H1 (cell line): ENCODE measurements around the gene ADA.

Experiments used
- CHD1 ChIP-seq: IDR thresholded peaks from 2 replicates; pipeline ENCODE4 v1.6.1; 2012; ENCODE audit warnings: low read depth, low read length, improper control_type of control experiment
- E2F6 ChIP-seq: IDR thresholded peaks from 2 replicates; pipeline ENCODE4 v1.6.1; 2012; ENCODE audit warnings: inconsistent platforms
- EZH2 ChIP-seq: fragments of 200-600 bp; sonication (generic); IDR thresholded peaks from 2 replicates; pipeline ENCODE4 v1.7.1; 2012; ENCODE audit warnings: low read depth, mild to moderate bottlenecking, moderate library complexity, low read length, inconsistent platforms; ENCODE audit not compliant: severe bottlenecking
- FOSL1 ChIP-seq: IDR thresholded peaks from 2 replicates; pipeline ENCODE4 v1.6.1; 2011; ENCODE audit warnings: mild to moderate bottlenecking, low read depth, low read length, moderate library complexity; ENCODE audit not compliant: insufficient read depth
- HDAC2 ChIP-seq, 2 experiments: fragments of 300-600 bp in 1 of 2; sonication (generic) in 1 of 2; IDR thresholded peaks; 2 replicates each; pipeline ENCODE4 v1.6.1; 2011 to 2012; ENCODE audit warnings: low read depth in 2 of 2, low read length in 2 of 2, mild to moderate bottlenecking in 2 of 2, moderate library complexity in 2 of 2, borderline replicate concordance in 1 of 2, inconsistent platforms in 1 of 2
- POLR2A ChIP-seq, 2 experiments: IDR thresholded peaks; 1 replicate in 1 of 2; 2 replicates in 1 of 2; pipeline ENCODE4 v1.6.1; 2011; ENCODE audit warnings: low read depth in 2 of 2, low read length in 2 of 2, mild to moderate bottlenecking in 2 of 2; ENCODE audit errors: control extremely low read depth in 1 of 2
- POLR2AphosphoS5 ChIP-seq: IDR thresholded peaks from 2 replicates; pipeline ENCODE4 v1.6.1; 2011; ENCODE audit warnings: low read depth, low read length
- RAD21 ChIP-seq, 2 experiments: IDR thresholded peaks in 1 of 2; conservative IDR thresholded peaks in 1 of 2; 2 replicates each; pipeline ENCODE4 v1.6.1; 2011; ENCODE audit warnings: low read depth in 2 of 2, low read length in 2 of 2, improper control_type of control experiment in 1 of 2, inconsistent platforms in 1 of 2, mild to moderate bottlenecking in 1 of 2, moderate library complexity in 1 of 2
- RFX5 ChIP-seq: IDR thresholded peaks from 2 replicates; pipeline ENCODE4 v1.6.1; 2011; ENCODE audit warnings: low read depth, low read length, improper control_type of control experiment, borderline replicate concordance
- RNF2 ChIP-seq: fragments of 200-900, 300-1000 bp; sonication (generic); IDR thresholded peaks from 2 replicates; pipeline ENCODE4 v1.7.1; 2016; ENCODE audit warnings: borderline replicate concordance, low read depth, mild to moderate bottlenecking, antibody characterized with exemption, low read length; ENCODE audit not compliant: poor library complexity, severe bottlenecking; ENCODE audit errors: missing control alignments
- SP1 ChIP-seq: IDR thresholded peaks from 2 replicates; pipeline ENCODE4 v1.6.1; 2011; ENCODE audit warnings: low read depth, low read length
- USF2 ChIP-seq: IDR thresholded peaks from 2 replicates; pipeline ENCODE4 v1.6.1; 2011; ENCODE audit warnings: low read length, improper control_type of control experiment
- YY1 ChIP-seq: IDR thresholded peaks from 2 replicates; pipeline ENCODE4 v1.6.1; 2011; ENCODE audit warnings: low read depth, mild to moderate bottlenecking, low read length
- TF ChIP-seq, protein P1 (sequence below), 3 experiments: IDR thresholded peaks; 1 replicate in 2 of 3; 2 replicates in 1 of 3; pipeline versions ENCODE4 v1.5.1 to v1.6.1; 2011; ENCODE audit warnings: low read length in 3 of 3, mild to moderate bottlenecking in 3 of 3, inconsistent platforms in 2 of 3, low read depth in 1 of 3, moderate library complexity in 1 of 3; ENCODE audit not compliant: insufficient read depth in 1 of 3; ENCODE audit errors: control extremely low read depth in 1 of 3

- no peak for TF ChIP-seq POLR2A (IDR thresholded peaks at IDR 0.05; ENCODE audit: control extremely low read depth in 1 of 2, low read depth in 2 of 2, low read length in 2 of 2)
- TF ChIP-seq, protein P1, sequence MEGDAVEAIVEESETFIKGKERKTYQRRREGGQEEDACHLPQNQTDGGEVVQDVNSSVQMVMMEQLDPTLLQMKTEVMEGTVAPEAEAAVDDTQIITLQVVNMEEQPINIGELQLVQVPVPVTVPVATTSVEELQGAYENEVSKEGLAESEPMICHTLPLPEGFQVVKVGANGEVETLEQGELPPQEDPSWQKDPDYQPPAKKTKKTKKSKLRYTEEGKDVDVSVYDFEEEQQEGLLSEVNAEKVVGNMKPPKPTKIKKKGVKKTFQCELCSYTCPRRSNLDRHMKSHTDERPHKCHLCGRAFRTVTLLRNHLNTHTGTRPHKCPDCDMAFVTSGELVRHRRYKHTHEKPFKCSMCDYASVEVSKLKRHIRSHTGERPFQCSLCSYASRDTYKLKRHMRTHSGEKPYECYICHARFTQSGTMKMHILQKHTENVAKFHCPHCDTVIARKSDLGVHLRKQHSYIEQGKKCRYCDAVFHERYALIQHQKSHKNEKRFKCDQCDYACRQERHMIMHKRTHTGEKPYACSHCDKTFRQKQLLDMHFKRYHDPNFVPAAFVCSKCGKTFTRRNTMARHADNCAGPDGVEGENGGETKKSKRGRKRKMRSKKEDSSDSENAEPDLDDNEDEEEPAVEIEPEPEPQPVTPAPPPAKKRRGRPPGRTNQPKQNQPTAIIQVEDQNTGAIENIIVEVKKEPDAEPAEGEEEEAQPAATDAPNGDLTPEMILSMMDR (IDR thresholded peaks at IDR 0.05; ENCODE audit: control extremely low read depth in 1 of 3, insufficient read depth in 1 of 3, low read depth in 1 of 3, low read length in 3 of 3): no peak
- no peak for TF ChIP-seq E2F6
- no peak for TF ChIP-seq SP1
- no peak for TF ChIP-seq POLR2AphosphoS5
- TF ChIP-seq YY1: no peak
- no peak for TF ChIP-seq RFX5
- TF ChIP-seq FOSL1: no peak
- TF ChIP-seq EZH2: no peak
- no peak for TF ChIP-seq CHD1
- no peak for TF ChIP-seq USF2
- no peak for TF ChIP-seq RNF2
- no peak for TF ChIP-seq RAD21 (IDR thresholded peaks at IDR 0.05 in 1 of 2, conservative IDR thresholded peaks at IDR 0.05 in 1 of 2; ENCODE audit: low read depth in 2 of 2, low read length in 2 of 2)
- TF ChIP-seq HDAC2 (IDR thresholded peaks at IDR 0.05; ENCODE audit: borderline replicate concordance in 1 of 2, low read depth in 2 of 2, low read length in 2 of 2): no peak
These were observed 30.2 kb downstream of the ADA start for GRCh38 chr20:44621325-44621724.
